AG08396 (cell line): ENCODE data around the gene GNPNAT1.
A peak's percentile ranks its signal among the peaks of the same experiment; 100 is the strongest.
"Not testable (repeated sequence)": the region's sequence is repeated elsewhere in the genome, so short reads cannot be mapped to it uniquely, and the experiment has no call there.

ENCODE experiments used
- DNase-seq: peaks from one replicate; pipeline ENCODE4 v3.0.0; 2012; ENCODE audit warnings: low spot score, mixed read lengths

Gene GNPNAT1

GRCh38 chr14:52790011-52790755, 1.2 kb downstream of the GNPNAT1 start:
- no peak for DNase-seq

DNA sequence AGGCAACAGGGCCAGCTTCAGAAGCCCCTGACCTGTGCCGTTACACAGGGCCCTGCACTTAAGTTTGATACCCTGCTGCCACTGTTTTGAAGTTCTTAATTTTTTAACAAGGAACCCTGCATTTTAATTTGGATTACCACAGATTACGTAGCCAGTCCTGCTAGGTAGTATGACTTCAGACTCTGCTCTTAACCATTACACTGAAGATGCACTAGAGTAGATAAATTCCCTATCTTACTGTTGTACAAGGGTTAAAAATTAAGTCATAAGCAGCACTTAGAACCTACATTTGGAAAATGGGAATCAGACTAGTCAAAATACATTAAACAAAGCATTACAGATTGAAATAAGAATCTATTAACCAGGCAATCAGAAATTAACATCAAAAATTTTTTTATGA, 2.3 kb downstream of the GNPNAT1 start:
- no peak for DNase-seq

GRCh38 chr14:52786887-52787286, 4.5 kb downstream of the GNPNAT1 start:
- DNase-seq = no peak

GRCh38 chr14:52783206-52783605, 8.2 kb downstream of the GNPNAT1 start:
- no peak for DNase-seq

DNA sequence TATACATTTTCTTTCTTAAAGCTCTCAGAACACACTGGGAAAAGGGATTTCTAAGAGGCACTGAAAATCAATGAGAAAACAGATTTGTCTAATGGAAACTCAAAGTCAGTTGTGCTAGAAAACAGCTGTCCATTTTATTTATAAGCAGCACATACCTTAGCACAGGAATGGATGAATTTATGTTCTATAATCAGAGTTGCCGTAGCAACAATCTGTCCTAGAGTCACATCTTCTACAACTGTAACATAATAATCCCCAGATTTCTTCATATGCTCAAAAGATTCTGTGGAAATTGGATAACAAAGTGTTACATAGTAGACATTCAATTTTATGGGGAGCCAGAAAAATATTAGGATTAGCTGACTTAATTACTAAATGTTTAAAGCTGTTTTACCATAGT, 9.8 kb downstream of the GNPNAT1 start:
- no peak for DNase-seq

DNA sequence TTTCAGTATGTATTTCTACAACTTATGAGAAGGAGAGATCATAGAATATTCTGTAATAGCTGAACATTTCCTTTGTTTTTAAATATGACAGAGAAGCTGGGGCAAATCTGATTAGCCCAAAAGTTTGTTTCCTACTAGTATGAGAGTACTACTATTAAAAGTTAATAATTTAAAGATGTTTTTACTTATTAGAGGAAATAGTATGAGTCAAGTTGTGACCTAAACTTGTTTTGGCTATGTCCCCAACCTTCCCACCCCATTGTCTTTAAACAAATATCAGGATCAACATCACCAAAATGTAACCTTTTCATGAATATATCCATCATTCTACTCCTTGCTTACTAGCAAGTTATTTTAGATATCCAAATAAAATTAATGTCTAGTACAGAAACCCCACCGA, 10.5 kb downstream of the GNPNAT1 start:
- DNase-seq = no peak

GRCh38 chr14:52778702-52779101, 12.7 kb downstream of the GNPNAT1 start:
- no peak for DNase-seq

GRCh38 chr14:52776816-52777215, 14.6 kb downstream of the GNPNAT1 start:
- no peak for DNase-seq

- DNase-seq = no peak
These were observed 21.5 kb downstream of the GNPNAT1 start for GRCh38 chr14:52769887-52770286.

DNA sequence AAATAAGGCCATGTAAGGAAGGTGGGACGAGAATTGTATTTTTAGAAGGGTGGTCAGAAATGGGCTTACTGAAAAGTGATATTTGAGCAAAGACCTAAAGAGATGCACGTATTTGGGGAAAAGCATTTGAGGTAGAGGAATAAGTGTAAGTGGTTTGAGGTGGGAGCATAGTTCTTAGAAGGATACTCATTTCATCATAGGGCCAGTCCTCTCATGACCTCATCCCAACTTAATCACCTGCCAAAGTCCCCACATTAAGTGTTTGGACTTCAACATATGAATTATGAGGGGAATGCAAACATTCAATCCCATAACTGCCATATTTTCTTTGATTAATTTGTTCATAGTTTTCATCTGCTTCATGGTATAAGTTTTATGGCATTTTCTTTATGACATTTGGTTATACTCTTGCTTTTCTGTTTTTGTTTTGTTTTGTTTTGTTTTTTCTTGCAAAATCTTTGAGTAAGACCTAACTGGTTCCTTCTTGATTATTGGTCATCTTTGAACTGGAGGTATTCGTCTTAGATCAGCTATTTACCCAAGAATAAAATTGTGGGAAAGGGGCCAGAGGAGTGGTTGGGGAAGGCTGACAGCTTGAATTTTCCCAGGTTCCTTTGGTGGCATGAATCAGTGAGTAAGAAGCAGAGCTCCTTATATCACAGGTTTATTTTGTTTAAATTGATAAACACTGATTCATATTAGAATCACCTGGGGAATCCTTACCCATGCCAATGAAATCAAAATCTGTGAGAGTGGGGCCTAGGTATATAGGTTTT, 24.2 kb downstream of the GNPNAT1 start:
- DNase-seq = no peak

DNA sequence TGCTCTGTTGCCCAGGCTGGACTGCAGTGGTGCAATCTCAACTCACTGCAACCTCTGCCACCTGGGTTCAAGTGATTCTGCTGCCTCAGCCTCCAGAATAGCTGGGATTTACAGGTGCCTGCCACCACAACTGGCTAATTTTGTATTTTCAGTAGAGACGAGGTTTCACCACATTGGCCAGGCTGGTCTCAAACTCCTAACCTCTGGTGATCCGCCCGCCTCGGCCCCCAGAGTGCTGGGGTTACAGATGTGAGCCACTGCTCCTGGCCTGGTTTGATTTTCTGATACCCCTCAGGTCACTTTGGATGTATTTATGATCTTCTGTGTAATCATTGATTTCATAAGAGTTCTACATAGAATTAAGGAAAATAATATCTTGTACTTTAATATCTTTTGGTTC, 28.5 kb downstream of the GNPNAT1 start:
- not testable (repeated sequence) for DNase-seq

DNA sequence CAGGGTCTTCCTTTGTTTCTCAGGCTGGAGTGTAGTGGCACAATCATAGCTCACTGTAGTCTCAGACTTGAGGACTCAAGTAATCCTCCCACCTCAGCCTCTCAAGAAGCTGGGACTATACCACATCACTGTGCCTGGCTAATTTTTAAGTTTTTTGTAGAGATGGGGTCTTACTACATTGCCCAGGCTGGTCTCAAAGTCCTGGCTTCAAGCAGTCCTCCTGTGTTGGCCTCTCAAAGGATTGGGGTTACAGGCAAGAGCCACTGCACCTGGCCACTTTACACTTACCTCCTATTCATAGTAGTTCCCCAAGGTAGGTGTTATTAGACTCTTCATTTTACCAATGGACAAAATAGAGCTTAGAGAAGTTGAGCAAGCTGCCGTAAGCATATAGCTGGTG, 32.3 kb downstream of the GNPNAT1 start:
- no peak for DNase-seq

- no peak for DNase-seq
These were observed 35.6 kb downstream of the GNPNAT1 start for GRCh38 chr14:52755607-52756316.

DNA sequence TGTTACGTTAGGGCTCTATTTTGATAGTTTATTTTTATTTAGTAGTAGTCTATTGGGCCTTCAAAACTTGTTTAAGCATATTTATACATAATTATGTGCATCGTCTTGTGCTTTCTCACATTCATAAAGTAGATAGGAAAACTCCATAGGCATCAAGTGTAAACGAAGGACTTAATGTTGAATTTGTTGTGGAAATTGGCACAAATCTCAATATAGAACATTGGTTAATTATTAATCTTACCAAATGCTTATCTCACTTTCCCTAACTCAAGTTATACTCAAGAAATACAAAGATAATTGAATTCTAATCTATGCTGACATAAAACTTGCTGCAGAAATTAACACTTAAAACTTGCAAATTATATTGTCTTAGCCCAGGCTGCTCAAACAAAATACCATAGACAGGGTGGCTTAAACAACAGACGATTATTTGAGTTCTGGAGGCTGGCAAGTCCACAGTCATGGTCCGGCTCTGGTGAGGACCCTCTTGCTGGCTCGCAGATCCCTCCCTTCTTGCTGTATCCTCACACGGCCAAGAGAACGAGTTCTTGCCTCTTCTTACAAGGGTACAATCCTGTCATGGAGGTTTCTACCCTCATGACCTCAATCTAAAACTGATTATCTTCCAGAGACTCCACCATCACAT, 42.6 kb downstream of the GNPNAT1 start:
- DNase-seq = no peak

GRCh38 chr14:52741865-52742264, 49.5 kb downstream of the GNPNAT1 start:
- DNase-seq = no peak

DNA sequence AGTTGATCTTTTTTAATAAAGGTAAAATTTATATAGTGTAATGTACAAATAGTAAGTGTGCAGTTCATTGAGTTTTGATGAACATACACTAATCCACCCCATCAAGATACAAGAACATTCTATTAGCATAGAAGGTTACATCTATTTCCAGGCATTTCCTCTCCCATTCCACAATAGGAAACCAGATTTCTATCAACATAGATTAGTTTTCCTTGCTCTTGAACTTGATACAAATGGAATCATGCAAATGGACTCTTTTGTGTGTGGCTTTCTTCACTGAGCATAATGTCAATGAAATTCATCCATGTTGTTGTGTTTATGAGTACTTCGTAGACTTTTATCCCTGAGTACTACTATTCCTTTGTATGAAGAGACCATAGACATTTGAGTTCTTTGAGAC, 50.7 kb downstream of the GNPNAT1 start:
- DNase-seq = no peak

- no peak for DNase-seq
These were observed 53.0 kb downstream of the GNPNAT1 start for GRCh38 chr14:52738409-52738808.

GRCh38 chr14:52735921-52736489, 55.4 kb downstream of the GNPNAT1 start:
- DNase-seq = no peak

GRCh38 chr14:52733824-52734223, 57.6 kb downstream of the GNPNAT1 start:
- DNase-seq = no peak

- DNase-seq = no peak
These were observed 60.7 kb downstream of the GNPNAT1 start for GRCh38 chr14:52730709-52731111.

DNA sequence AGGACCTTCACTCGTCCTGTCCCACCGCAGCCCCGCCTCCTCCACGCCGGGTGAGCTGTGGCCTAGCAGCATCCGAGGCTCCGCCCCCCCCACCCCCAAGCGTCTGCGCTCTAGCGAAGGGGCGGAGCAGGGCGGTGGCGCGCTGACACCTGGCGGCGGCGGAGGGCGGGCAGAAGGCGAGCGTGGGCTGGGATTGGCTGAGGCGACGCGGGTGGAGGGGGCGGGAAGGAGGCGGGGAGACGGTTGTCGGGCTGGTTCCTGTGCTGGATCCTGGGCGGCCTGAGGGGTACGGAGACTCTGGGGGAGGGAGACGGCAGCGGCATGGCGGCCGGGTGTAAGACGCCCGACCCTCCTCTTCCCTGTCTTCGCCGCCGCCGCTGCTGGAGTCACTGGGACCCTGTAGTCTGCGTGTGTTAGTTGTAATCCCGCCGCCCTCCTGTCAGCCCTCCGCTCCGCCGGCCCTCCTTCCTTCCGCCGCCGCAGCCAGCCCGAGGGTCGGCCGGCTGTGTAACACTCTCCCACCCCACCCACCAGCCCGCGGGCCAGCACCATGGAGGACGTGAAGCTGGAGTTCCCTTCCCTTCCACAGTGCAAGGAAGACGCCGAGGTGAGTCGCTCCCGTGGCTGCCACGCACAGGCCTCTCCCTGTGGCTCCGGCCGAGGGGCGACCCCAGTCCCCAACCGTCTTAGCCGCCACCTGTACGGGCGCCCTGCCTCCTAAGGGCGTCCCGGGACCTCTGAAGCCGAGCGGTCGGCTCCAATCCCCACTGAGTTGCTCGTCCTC, 61.3 kb downstream of the GNPNAT1 start, which contains the start of gene STYX:
Gene STYX (plus strand): TSS at position 242 of the 784 bp plus-strand sequence. CDS start 309 bp downstream, at position 551.
- DNase-seq = peak; percentile 96
